Stimulated activated CD8-positive, alpha-beta memory T cell treated with anti-CD3 and anti-CD28 coated beads, Interleukin-12 subunit alpha, Interleukin-12 subunit beta, amount 100 ng/mL, for 24 hours (primary cell): ENCODE results near the gene CCDC172.

ENCODE experiments used
- DNase-seq: peaks from one replicate; pipeline ENCODE4 v3.0.0-alpha.2; 2020; ENCODE audit errors: extremely low read depth

Gene CCDC172, protein sequence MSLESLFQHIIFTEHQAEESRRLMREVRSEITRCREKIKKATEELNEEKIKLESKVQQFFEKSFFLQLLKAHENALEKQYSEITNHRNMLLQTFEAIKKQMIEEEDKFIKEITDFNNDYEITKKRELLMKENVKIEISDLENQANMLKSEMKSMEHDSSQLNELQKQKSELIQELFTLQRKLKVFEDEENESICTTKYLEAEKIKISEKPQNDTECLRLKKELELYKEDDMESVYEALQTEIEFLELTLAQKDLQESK

DNA sequence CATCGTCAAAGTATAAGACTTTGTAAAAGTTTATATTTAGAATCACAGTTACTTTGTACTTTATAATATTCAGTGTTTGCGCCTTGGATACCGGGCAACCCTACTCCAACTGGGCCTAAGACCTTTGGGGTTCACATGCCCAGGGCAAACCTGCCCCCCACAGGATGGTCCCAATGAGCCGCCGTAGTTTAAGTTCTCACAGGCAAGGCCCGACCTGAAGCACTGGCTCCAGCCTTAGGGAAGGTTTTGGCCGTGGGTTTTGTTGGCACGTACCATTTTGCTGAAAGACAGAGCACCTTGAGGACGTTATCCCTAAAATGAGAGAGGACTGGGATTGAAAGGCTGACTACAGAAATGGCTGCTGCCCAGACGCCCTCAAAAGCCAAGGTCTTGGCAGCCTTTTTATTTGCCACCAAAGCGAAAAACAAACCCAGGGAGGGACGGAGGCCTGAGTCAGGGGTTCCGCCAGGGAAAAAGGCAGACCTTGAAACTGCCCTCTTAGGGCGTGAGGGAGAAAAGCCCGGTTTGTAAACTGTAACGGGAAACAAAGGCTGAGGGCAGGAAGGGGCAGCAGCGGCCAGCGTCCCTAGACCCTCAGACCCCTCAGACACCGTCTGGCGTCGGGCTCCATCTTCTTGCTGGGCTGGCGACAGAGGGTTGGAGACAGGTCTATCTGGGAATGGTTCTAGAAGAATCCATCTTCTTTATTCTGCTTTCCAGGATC, at the start of gene CCDC172:
CCDC172 (plus strand) TSS at position 222 of the 724 bp plus-strand sequence. CDS start 564 bp downstream, outside the sequence.
- DNase-seq = no peak

DNA sequence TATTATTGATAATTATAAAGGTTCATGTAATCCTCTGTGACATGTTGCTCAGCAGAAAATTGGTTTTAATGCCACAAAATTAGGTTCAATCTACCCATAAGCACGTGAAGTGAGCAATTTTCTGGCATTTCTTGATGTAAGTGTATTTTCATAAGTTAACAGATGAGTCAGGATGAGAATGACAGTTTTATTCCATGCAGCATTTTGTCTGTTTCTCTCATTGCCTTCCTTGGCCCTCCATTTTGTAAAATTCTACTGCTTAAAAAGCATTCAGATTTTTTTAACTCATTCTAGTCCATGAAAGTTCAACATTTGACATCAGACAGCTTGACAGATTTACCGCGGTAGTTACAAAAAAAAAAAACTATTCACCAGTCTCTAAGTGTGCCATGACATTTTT, 47.3 kb upstream of the CCDC172 start:
- no peak for DNase-seq

DNA sequence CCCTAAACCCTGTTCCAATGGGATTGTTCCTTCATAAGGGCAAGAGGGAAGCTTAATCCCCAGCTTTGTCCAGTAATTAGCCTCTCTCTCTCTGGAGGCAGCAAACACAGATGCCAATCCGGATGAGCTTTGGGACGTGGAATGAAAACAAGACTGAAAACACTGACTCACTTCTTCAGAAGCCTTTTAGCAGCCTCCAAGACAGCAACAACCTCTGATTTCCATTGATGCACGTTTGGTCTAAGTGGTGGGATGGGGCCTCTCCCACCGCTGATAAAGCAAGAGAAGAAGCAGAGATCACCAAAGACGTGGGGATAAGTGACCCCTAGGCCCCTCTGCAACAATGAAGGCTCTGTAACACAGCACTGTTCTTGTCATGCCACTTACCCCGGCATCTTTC, 45.4 kb upstream of the CCDC172 start:
- no peak for DNase-seq

DNA sequence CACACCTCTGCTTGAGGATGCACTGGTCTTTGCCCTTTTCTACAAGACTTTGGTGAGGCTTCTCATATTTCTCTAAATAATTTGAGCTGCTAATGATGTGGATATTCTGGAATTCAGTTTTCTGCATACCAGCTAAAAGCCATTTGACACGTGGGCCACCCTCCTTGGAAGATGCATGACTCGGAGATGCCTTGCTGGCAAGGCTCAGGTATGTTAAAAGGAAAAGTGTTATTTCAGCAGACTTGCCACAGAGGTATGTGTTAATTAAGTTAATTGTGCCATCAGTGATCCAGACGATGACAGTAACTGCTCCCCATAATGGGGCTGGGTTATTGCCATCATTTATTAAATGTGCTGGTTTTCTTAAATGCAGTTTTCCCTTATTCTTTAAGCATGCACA, 42.5 kb upstream of the CCDC172 start:
- no peak for DNase-seq

DNA sequence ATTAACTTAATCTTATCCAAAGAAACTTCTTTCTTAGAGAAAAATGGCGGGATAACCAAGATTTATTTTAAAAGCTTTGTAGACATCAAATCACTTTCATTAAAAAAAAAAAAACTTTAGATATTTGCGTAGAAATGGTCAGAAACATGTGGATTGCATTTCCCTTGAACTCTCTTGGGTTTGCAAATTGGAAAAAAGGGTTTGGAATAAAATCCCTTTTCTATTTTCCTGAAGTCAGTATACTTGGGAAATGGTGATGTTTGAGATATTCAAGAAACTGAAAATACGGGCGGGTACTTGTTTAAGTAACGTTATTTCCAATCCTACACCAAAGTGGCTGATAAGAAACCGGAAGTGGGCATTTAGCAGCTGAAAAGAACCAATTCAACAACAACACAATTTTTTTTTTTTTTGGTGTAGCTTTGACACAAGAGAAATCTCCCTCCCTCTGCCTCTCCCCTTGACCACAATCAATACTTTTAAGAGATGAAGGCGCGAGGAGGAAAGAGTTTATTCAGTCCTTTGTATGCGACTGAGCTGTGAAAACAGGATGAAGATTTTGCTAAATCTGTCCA, 37.5 kb upstream of the CCDC172 start:
- no peak for DNase-seq

DNA sequence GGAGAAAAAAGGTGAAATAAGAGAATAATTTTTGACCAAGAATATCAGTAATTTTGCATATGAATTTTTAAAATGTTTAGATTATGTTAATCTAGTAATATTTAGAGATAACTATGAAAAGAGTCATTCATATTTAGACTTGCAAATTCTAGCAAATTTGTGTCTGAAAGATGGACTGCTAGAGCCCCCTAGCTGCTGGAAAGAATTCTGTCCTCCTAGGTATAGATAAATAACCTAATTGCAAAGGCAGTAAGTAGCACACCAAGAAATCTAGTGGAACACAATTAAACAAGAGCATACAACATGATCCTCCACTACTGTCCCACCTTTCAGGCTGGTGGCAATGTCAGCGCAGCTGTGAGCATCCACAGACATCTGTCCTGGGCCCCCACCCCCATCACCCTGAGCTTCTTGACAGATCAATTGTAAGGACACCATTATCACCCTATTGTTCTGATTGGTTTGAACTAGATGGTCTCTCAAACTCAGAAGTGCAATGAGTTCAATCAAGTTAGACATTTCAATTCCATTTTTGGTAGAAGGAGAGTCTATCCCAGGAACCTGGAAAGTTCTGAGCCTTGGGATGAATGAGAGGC, 36.2 kb upstream of the CCDC172 start:
- DNase-seq = no peak

DNA sequence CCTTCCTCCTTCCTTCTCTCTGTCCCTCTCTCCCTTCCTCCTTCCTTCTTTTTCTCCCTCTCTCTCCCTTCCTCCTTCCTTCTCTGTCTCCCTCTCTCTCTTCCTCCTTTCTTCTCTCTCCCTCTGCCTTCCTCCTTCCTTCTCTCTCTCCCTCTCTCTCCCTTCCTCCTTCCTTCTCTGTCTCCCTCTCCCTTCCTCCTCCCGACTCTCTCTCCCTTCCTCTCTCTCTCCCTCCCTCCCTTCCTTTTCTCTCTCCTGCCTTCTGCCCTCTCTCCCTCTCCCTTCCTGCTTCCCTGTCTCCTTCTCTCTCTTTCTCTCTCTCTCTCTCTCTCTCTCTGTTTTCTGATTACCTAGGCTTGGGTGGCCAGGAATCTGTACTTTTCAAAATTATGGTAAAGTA, 34.6 kb upstream of the CCDC172 start:
- no peak for DNase-seq

DNA sequence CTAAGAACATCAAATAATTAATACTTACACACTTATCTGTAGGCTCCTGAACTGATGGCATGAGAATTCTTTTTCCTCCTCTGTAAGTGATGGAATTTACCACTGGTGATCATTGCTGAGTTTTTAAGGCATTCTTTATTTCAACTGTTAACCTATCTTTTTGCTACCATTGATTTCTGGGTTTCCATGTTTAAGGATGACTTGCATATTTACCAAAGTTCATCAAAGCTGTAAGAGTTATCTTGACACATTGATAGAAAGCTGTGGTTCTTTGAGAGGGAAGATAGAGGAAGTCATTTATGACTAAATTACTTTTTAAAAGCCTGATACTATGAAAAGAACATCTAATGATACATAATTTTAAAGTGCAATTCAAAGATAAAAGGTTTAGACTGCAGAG, 31.8 kb upstream of the CCDC172 start:
- no peak for DNase-seq

DNA sequence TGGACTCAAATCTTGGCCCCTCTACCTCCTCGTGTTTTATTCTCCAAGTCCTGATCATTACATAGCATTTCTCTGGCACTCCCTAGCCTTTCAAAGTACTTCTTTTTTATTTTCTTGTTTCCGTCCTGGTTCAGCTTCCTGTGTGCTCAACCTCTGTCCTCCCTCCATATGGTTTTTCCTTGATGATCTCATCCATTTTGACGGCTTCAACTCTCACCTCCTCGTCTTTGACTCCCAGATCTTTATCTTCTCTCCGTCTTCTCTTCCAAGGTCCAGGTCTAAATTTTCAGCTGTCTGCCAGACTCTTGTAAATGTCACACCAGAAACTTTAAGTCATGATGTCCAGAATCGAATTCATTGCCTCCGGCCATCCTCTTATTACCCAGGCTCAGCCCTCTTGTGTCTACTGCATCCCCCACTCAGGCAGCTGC, 27.9 kb upstream of the CCDC172 start:
- no peak for DNase-seq

DNA sequence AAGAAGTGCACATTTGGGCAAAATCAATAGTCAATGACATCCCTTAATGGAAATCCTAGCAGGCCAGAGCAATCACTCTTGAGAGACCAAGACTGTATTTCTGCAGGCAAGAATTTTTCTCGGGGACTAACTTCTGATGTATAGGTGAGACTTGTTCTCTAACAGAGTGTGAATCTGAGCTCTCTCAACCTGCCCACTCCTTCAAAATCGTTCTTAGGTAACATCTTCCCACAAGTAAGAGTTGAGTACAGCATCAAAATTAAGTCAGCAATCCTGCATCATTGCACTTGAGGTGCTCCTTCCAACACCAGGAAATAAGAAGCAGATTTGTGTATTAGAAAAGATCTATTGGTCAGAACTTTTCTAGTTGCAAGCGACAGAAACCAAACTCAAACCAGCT, 25.7 kb upstream of the CCDC172 start:
- DNase-seq = no peak

DNA sequence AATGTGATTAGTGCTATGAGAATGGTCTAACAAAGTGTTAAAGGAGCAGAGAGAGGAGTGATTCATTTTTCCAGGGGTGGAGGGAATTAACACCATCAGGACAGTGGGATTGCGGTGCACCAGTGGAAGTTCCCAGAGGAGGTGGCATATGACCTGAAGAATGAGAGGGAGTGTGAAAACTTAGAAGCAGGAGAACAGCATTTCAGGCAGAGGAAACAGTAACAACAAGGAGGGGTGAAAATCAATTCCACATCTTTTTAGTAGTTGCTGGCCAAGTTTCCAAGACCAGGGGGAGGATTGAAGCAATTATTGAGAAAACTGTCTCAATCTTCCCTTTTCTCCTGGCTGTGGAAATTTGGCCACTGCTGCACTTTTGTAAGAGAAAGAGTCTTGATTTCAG, 23.7 kb upstream of the CCDC172 start:
- no peak for DNase-seq

DNA sequence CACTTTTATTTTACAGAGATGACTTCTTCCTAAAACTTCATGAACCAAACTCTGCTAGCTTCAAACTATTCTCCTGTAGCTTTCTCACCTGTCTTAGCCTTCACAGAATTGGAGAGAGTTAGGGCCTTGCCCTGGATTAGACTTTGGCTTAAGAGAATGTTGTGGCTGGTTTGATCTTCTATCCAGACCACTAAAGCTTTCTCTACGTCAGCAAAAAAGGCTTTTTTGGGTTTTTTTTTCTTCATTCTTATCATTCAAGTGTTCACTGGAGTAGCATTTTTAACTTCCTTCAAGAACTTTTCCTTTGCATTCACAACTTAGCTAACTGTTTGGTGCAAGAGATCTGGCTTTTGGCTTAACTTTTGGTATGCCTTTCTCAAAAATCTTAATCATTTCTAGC, 19.3 kb upstream of the CCDC172 start:
- no peak for DNase-seq

DNA sequence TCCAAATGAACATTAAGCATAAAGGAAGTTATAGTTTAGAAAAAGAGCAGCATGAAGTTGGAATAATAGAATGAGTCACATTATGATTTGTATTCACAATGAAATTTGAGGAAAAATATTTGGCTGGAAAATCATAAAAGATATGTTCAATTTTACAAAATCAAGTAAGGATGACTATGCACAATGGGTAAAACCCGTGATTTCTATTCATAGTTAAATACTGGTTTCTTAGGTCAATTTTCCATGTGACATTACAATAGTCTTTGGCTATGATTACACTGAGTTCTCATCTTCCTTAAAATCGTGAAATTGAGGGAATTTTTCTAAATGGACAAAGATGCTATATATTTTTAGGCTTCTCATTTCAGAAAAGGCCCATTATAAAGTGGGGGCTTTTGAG, 17.4 kb upstream of the CCDC172 start:
- DNase-seq = no peak

DNA sequence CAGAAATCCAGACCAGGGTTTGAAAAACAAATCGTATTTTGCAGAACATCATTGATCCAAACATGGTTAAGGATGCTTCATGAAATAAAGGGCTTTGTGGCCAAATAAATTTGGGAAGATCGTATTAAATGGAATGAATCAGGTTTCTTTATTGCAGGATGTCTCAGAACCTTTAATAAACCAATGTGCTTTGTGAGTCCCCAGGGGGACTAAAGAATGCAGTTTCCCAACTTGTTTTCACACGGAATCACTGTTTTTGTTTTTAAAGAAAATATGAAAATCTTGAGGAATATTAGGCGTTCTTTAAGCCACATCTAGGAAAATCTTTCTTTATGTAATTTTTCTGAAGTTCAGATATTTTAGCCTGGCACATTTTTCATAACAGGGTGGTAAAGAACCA, 16.8 kb upstream of the CCDC172 start:
- DNase-seq = no peak

DNA sequence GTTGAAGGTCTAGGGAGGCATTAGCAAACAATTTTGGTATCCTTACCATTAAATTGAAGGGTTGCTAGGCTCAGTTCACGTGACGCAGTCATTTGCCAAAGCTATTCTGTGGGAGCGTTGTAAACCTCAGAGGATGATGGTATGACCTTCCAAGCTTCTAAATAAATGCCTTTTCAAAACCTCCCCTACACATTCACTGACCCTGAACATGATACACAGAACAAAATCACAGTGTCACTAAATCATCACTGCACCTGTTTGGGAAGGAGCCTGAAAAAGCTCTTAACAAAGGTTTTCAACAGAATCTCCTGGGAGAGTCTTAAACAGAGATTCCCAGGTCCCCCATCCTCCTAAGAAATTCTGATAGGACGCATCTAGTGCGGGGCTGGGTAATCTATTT, 13.2 kb upstream of the CCDC172 start:
- DNase-seq = no peak

DNA sequence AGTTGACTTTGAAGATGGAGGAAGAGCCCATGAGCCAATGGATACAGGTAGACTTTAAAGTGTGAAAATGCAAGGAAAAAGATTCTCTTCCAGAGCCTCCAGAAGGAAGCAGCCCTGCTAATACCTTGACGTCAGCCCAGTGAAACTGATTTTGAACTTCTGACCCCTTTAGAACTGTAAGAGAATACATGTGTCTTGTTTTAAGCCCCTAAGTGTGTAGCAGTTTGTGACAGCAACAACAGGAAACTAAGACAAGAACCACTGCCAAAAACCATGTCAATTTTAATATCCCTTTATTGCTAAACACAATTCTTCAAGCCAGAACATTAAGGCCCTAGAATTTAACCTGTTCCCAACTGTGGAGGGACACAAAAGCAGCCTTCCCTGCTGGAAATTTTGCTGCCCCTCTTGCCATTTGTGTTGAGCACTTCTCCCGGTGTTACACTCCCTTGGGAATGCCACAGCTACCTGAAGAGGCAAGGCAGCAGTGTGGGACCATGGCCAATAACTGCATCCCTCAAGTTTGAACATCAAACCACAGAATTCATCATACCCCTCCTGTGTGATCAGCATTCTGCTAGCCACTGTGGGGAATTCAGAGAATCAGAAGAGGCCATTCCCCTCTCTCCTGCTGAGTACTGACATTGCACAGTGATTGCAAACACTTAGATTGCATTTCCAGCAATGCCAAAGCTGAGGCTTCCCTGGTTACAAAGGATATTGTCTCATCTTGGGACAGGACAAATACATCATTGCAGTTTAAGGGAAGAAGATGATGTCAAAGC, 12.3 kb upstream of the CCDC172 start:
- no peak for DNase-seq

DNA sequence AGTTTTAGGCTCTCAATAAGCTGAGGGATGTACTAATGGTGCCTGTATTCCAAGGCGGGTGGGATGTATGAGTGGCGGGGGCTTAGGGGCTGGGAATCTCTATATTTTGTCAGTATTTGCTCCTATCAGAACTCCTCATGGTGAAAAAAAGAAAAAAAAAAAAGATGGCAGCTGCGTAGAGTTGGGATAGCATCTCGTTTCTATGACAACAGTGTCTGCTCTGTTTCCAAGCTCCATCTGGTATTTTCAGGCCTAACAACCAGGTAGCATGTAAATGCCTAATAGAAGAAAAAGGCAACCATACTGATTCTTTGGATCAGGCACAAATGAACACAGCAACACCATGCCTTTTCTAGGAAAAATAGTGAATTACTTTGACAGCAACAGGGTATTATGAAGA, 11.7 kb upstream of the CCDC172 start:
- DNase-seq = no peak

DNA sequence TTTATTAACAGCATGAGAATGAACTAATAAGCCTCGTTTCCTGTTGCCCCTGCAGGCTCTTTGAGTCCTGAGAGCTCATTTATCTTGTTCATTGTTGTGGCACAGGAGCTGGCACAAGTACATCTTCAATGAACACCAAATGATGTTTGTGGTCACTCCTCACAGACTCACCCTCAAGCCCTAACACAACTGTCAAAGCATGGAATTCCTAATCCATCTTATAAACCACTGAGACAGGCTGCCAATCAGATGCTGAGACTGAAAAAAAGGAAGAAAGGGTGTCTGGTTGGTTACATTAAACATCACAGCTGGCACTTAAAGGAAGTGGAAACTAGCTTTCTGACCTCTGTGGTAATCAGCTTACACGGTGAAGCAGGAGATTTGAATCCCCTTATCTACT, 7.7 kb upstream of the CCDC172 start:
- DNase-seq = no peak

DNA sequence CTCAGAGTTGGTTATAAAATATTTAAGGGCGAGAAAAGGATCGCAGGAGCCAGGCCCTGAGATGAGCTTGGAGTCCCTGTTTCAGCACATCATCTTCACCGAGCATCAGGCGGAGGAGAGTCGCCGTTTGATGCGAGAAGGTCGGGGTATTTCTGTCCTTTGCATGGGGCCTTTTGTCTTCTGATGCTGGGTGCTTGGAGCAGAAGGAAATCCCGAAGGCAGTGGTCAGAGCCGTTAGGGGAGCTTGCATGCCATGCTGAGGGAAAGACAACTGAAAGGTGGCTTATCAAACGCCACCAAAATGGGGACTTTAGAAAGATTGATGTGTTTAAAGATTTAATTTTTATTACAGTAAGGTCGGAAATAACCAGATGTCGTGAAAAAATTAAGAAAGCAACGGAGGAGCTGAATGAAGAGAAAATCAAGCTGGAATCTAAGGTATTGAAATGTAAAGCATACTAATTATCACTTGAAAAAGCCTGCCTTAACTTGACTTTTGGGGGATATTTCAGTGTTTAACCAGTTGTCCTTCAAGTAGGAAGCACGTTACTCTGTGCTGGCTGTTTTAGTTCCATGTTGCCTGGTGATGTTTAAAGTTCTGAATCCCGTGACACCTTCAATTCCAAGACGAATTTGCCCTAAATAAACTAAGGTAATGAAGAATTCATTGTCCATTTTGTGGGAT, 845 bp downstream of the CCDC172 start:
- DNase-seq = no peak

DNA sequence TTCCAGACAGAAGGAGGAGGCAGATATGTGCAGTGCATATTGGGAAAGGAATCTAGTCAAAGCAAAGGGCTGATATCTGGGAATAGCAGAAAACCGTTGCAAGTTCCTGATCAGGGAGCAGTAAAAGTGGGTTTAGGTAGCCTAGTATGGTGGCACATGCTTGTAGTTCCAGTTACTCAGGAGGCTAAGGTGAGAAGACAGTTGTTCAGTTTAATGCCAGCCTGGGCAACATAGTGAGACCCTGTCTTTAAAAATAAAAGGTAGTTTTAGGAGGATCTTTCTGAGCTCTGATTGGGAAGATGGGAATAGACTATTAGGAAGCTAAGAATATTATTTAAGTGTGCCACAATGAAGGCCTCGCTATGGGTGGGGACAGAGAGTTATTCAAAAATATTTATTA, 1.7 kb downstream of the CCDC172 start:
- DNase-seq = no peak

DNA sequence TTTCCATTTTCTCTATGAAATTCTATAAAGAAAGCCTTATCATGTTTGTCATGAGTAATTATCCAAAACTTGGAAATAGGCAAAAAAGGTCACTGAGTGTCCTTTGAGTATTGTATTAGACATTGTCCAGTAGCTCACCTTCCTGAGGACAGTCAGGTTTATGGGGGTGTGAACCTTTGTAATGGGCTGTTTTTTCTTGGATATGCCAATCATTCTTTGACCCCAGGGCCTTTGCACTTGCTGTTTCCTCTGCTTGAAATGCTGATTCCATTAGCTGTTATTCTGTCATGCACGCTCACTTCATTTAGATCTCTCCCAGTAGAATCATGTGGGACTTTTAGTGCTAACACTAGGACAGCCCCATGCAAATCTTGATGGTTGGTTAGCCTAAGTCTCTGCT, 4.9 kb downstream of the CCDC172 start:
- DNase-seq = no peak

DNA sequence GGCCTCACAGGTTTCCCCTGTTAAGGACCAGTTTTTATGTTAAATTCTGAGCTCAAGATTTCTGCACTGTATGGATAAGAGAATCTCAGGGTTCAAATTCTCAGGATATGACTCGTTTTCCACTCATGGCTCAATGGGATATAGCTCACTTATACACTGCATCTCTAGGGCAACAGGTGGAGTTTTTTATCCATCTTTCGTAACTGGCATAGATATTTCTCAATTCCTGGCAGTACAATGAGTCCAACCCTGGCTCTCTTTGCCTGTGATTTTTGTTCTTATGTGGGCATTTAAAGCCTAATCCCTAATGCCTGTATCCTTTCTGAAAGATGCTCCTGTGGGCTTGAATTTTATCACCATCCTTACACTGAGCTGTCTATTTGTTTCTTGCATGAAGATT, 7.6 kb downstream of the CCDC172 start:
- no peak for DNase-seq
